Skin epidermis (tissue), 12 donors: ENCODE results near the gene MOCOS.

ENCODE experiments used
- H3K27ac ChIP-seq, 21 experiments: fragments of 200-600 bp; sonication (generic) in 11 of 21; one replicate each; pipeline ENCODE4 v1.5.0; 2020; ENCODE audit warnings: mild to moderate bottlenecking in 3 of 21, inconsistent platforms in 2 of 21, moderate library complexity in 2 of 21
- H3K4me3 ChIP-seq, 7 experiments: fragments of 200-600 bp; sonication (generic) in 2 of 7; one replicate each; pipeline ENCODE4 v1.5.0; 2020; ENCODE audit warnings: inconsistent platforms in 2 of 7, mild to moderate bottlenecking in 2 of 7, moderate library complexity in 1 of 7

Gene MOCOS

DNA sequence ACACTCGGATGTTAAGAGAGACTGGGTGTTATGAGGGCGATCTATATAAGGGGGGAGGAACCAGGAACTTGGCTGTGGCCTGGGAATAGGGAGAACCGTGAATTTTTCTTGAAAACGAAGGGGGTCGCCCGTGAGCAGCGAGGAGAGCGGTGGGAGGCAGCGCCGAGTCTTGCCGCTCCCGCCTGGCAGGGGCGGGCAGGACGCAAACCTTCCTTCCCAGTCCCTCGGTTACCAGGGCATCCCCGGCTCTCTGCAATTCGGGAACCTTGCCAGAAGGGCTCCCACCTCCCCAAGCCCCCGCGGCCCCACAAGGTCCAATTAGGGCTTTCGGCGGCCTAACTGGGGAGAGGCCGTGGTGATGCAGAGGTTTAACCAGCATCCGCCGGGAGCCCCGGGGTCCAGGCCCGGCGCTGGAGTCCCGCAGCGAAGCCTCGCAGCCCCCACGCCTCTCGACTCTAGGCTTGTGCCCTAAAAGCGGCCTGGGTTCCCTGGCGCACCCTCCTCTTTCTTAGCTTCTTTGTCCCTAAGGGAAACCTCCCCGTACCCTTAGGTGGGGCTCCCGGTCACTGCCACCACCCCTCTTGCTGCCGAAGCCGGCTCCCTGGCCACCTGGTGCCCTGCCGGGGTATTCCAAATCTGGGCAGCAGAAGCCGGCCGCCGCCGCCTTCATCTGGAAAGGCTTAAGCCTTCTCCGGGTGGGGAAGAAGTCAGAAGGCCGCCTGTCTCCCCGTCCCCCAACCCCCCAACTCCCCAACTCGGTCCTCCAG, 109.5 kb downstream of the MOCOS start:
- Histone ChIP-seq H3K4me3 (peak overlapping the region; percentile 37 to 57 (median 50)), H3K27ac (peak overlapping the region in 18 of 21 experiments; percentile 7 to 81 (median 57))

DNA sequence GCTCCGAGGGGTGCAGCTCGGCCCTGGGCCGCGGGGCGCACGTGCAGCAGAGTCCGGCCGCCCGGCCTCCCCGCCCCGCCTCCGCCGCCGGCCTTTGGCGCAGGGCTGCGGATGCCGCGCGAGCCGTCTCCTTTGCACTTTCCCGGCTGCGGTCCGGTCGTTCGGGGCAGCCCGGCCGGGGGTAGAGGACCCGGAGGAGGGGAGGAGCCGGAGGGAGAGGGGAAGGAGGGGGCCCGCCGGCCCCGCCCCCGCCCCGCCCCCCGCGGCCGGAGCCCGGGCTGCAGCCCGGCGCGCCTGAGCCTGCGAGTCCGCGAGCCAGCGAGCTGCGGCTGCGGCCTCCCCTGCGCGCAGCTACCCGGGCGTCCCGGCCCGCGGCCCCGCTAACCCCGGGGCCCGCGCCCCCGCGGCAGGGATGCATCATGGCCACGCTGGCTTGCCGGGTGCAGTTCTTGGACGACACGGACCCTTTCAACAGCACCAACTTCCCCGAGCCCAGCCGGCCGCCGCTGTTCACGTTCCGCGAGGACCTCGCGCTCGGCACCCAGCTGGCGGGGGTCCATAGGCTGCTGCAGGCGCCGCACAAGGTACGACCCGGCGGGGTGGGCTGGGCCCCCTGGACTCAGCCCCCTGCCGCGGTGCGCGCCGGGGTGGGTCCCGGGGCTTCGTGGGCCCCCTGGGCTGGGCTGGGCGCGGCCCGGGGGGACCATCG, 110.3 kb downstream of the MOCOS start, which contains the start of gene FHOD3:
Gene FHOD3, plus strand, starts transcription at position 297 of the 709 bp plus-strand sequence. Its CDS starts 123 bp downstream, at position 420.
- H3K27ac ChIP-seq, result peak within 1 kb of the TSS in 18 of 21 experiments; percentile 18 to 81 (median 60)
- H3K4me3 ChIP-seq, result peak within 1 kb of the TSS; percentile 37 to 57 (median 50)

- H3K27ac ChIP-seq, result peak overlapping the region in 11 of 21 experiments; percentile 32 to 71 (median 55)
- peak overlapping the region; percentile 37 to 57 (median 50) for H3K4me3 ChIP-seq
Measured at GRCh38 chr18:36298126-36298741, 110.9 kb downstream of the MOCOS start.

DNA sequence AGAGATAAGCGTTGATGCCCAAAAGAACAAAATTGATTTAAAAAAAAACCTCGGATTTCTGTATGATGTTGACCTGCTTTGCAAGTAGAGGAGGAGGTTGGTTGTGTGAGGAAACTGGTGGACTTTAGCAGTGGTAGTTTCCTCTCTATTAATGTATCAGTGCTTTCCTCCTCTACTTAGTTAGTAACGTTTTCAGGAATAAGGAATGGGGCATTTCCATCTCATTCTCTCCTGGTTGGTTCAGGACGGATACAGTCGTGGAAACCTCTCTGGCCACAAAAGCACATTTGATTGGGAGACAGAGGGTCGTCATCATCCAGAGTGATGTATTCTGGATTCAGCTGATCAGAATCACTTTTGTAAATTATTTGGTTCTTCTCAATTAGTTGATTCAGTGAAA, 111.7 kb downstream of the MOCOS start:
- H3K27ac ChIP-seq, result peak overlapping the region in 1 of 21 experiments; percentile 8
- H3K4me3 ChIP-seq, result no peak overlapping the region

DNA sequence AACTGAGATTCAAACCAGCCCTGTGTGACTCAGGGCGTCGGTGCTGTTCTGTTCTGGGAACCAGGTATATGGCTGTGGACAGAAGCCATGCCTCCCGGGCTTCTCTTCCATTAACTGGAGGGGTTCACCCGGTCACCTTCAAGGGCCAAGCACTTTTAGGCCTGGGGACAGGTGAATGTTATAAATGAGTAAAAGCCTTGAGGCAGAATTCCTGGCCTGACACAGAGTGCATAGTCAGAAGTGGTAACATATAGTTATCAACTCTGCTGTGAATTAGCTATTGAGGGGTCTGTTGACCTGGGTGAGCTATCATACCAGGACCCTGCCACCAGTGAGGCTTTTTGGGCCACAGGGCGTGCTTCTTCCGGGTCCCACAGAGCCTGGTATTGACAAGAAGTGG, 112.9 kb downstream of the MOCOS start:
- Histone ChIP-seq H3K27ac (no peak overlapping the region), H3K4me3 (no peak overlapping the region)

GRCh38 chr18:36301884-36302283, 114.6 kb downstream of the MOCOS start:
- Histone ChIP-seq H3K27ac (no peak overlapping the region), H3K4me3 (no peak overlapping the region)

- H3K27ac ChIP-seq, result no peak overlapping the region
- no peak overlapping the region for H3K4me3 ChIP-seq
Measured at GRCh38 chr18:36302676-36303075, 115.4 kb downstream of the MOCOS start.

DNA sequence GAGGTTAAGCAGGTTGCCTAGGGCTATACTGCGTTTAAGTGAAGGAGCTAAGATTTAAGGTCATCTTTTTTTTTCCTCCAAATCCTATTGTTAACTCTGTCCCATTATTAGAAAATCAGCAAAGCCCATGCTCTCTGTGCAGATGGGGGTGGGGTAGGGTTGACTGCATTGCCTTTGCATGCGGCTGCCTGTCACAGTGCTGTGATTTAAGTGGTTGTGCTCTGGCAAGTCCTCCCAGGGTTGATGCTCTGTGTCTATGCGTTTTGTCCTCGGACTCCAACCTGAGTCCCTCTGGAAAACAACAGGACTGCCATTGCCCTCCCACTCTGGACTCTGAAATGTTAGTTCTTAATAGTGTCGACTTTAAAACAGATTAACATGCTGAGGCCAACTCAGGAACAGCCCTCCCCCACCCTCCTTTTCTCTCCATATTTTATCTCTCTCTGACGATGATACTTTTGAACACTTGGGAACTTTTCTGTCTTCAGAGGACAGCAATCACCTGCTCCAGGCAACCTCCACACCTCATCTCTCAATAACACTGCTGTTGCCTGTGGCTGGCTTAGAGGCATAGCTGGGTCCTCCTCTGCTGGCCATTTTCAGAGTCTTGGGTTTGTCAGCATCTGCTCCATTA, 116.0 kb downstream of the MOCOS start:
- H3K27ac ChIP-seq, result no peak overlapping the region

DNA sequence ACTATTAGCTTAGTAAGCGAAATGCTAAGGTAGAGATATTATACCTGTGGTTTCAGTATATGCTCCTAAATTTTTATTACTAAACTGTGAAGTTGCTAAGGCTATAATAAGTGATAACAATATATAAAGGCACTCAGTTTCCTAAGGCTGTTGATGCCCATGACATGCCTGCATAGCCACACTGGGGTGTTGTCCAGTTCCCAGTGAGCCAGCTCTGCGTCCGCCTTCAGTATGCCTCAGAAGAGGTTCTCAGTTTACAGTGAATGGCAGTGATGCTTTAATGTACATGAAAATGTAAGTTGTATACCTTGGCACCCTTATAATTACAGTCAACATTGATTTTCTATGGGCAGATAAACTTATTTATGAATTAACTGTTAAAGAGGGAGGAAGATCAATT, 117.4 kb downstream of the MOCOS start:
- Histone ChIP-seq H3K27ac (no peak overlapping the region), H3K4me3 (no peak overlapping the region)

More for the DNA sequence above, 116.0 kb downstream of the MOCOS start:
- no peak overlapping the region for H3K4me3 ChIP-seq

GRCh38 chr18:36305375-36305774, 118.1 kb downstream of the MOCOS start:
- no peak overlapping the region for H3K4me3 ChIP-seq
- no peak overlapping the region for H3K27ac ChIP-seq

- Histone ChIP-seq H3K4me3 (no peak overlapping the region), H3K27ac (no peak overlapping the region)
Measured at GRCh38 chr18:36307513-36307912, 120.2 kb downstream of the MOCOS start.

DNA sequence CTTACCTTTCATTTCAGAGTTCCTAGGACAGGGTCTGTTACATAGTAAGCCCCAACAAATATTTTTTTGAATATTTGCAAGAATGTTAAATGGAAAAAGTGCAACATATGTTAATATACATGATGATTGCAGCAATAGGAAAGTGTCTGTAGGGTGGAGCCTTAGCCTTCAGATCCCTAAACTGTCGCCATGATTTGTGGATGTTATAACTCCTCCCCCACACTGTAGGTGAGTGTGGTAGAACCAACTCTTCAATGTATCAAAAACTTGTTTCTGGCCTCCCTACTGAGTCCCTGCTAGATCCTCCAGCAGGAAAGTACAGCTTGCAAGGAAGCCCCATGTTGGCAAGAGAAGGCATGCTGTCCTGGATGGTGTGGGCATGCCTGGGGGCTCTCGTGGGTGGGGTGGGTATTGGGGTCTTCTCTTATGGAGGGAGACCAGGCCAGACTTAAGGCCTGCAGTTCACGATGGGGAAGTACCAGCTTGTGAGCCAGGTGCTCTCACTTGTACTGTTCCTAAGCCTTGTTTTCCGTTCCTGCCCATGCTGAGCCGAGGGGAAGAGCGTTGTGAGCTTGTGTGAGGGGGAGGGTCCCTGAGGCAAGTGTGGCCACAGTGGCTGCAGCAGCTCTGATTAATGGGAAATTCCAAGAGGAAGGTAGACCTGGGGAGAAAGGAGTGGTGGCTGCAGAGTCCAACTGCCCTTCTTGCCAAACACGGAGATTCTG, 121.6 kb downstream of the MOCOS start:
- H3K27ac ChIP-seq, result peak overlapping the region in 10 of 21 experiments; percentile 3 to 82 (median 55)
- no peak overlapping the region for H3K4me3 ChIP-seq

GRCh38 chr18:36309436-36310391, 122.4 kb downstream of the MOCOS start:
- Histone ChIP-seq H3K27ac (peak overlapping the region in 12 of 21 experiments; percentile 3 to 82 (median 46)), H3K4me3 (no peak overlapping the region)

GRCh38 chr18:36311026-36311570, 123.8 kb downstream of the MOCOS start:
- H3K4me3 ChIP-seq, result no peak overlapping the region
- H3K27ac ChIP-seq, result peak overlapping the region in 1 of 21 experiments; percentile 82

DNA sequence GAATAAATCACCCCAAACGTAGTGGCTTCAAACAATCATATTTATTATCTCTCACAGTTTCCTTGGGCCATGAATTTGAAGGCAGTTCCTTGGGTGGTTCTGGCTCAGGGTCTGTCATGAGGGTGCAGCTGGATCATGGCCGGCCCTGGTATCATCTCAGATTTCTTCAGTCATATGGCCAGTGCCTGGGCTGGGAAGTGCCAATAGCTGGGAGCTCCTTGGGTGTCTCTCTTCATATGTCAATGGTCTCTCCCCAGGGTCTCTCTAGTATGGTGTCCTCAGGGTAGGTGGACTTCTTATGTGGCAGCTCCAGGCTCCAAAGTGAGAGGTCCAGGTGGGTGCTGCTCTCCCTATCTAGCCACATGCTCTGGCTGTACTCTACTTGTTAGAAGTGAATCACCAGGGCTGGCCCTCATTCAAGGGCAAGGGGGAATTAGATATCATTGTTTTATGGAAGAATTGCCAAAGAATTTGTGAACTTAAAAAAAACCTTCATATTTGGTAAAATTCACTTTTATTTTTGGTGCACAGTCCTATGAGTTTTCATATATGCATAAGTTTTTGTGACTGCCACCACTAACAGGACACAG, 125.6 kb downstream of the MOCOS start:
- Histone ChIP-seq H3K4me3 (no peak overlapping the region), H3K27ac (no peak overlapping the region)

GRCh38 chr18:36314098-36314497, 126.8 kb downstream of the MOCOS start:
- no peak overlapping the region for H3K27ac ChIP-seq

GRCh38 chr18:36314754-36315153, 127.5 kb downstream of the MOCOS start:
- Histone ChIP-seq H3K4me3 (no peak overlapping the region), H3K27ac (peak overlapping the region in 1 of 21 experiments; percentile 39)

More at GRCh38 chr18:36314098-36314497, 126.8 kb downstream of the MOCOS start:
- no peak overlapping the region for H3K4me3 ChIP-seq
